IPS DF 4.7 (cell line): Measurements from ENCODE around the gene RAB34.

ENCODE experiments used
- DNase-seq: peaks from one replicate; pipeline ENCODE4 v3.0.0-alpha.2; 2013; ENCODE audit warnings: low spot score; ENCODE audit errors: extremely low read depth

RAB34 gene

GRCh38 chr17:28712032-28712704 is 5.5 kb downstream of the RAB34 start:
- no peak for DNase-seq

DNA sequence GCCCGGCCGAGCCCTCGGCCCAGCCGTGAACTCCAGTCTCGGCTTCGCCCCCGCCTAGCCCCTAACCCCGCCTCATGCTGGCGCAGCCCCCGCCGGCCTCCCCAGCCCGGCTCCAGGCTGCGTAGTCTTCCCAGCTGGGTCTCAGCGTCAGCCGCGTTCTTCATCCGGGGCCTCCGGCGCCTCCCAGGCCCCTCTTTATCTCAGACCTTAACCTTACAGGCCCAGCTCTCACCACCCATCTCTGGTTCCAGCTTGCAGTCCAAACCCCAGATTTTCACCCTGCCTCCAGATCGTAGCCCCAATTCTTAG is 6.0 kb downstream of the RAB34 start, which contains the start of gene PROCA1:
Gene PROCA1 (minus strand): TSS at position 166 of the 309 bp plus-strand sequence. CDS start 228 bp downstream, outside the sequence.
- DNase-seq, result no peak

GRCh38 chr17:28710861-28711722 is 6.6 kb downstream of the RAB34 start:
- DNase-seq, result no peak

GRCh38 chr17:28707339-28707720 is 10.3 kb downstream of the RAB34 start:
- DNase-seq, result no peak

GRCh38 chr17:28706471-28707338 is 11.0 kb downstream of the RAB34 start:
- DNase-seq, result no peak

DNA sequence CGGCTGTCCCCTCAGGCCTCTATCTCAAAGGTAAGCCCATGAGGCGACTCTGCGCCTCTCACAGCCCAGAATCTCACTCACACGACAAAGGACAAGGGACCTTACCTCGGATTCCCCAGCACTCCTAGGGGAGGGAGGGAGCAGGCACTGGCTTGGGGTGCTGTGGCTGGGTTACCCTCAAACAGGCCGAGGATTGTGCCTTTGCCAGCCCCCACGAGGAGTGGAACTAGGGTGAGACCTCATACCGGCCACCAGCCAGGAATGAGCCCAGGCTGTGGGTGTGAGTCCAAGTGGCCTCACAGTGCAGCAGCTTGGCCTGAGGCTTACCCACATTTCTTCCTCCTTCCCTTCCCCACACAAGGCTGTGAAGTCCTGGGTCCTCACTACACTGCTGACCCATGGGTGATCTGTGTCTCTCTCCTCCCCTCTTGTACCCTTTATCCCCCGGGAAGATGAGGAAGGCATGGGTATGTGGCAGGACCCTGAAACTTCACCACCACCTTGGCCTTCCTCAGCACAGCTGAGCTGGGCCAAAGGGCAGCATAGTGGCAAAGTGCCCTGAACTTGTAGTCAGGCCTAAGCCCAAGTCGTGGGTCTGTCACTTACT is 11.8 kb downstream of the RAB34 start:
- DNase-seq, result no peak

DNA sequence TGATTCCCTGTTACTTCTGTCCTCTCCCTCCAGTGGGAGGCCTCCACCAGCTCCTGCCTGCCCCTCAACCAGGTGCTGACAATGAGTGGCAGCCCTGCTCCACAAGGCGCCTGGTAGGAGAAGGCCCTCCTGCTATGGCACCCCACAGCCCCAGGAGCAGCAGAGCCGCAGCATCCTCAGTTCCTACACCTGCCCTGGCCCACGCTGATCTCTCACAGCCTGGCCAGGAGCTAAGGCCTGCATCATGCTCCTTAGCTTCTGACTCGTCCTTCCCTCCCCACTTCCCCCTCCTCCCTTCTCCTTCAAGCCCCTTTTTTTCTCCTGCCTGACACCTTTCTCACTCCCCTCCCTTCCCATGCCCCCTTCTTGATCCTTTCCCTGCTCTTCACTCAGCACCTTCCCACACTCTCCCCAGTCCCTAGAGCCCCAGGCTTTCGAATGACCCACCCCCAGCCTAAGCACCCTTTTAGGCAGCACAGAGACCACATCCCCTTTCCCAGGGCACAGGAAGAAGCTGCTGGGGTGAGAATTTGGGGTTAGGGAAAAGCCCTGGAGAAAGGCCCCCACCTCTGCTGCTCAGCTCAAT is 12.5 kb downstream of the RAB34 start:
- no peak for DNase-seq

- no peak for DNase-seq
Measured at GRCh38 chr17:28704219-28704858, 13.3 kb downstream of the RAB34 start.

- no peak for DNase-seq
Measured at GRCh38 chr17:28703552-28704218, 14.0 kb downstream of the RAB34 start.

- no peak for DNase-seq
Measured at GRCh38 chr17:28702752-28703150, 14.9 kb downstream of the RAB34 start.

- no peak for DNase-seq
Measured at GRCh38 chr17:28702026-28702751, 15.5 kb downstream of the RAB34 start.

DNA sequence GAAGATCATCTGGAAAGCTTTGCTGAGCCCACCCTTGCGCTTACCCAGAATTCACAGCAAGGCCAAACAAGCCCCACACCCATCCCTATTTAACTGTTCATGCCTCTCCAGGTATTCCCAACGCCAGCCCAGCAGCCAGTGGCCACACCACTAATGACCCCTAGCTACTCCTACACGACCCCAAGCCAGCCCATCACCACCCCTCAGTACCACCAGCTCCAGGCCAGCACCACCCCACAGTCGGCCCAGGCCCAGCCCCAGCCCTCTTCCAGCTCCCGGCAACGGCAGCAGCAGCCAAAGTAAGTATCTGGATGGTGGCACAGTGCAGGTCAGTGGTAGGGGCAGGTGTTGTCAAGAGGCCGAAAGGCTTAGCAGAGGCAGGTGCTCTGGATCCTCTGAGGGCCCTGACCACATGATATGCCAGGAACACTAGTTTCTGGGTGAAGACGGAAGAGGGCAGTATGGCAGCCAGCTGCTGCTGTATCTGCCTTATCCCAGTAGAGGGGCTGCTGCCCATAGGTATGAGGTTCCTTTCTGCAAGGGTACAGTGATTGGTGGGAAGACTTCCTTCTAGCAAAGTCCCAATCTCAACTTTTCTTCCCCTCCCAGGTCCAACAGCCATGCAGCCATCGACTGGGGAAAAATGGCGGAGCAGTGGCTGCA is 16.7 kb downstream of the RAB34 start:
- DNase-seq, result no peak

GRCh38 chr17:28700278-28700677 is 17.4 kb downstream of the RAB34 start:
- DNase-seq, result no peak

DNA sequence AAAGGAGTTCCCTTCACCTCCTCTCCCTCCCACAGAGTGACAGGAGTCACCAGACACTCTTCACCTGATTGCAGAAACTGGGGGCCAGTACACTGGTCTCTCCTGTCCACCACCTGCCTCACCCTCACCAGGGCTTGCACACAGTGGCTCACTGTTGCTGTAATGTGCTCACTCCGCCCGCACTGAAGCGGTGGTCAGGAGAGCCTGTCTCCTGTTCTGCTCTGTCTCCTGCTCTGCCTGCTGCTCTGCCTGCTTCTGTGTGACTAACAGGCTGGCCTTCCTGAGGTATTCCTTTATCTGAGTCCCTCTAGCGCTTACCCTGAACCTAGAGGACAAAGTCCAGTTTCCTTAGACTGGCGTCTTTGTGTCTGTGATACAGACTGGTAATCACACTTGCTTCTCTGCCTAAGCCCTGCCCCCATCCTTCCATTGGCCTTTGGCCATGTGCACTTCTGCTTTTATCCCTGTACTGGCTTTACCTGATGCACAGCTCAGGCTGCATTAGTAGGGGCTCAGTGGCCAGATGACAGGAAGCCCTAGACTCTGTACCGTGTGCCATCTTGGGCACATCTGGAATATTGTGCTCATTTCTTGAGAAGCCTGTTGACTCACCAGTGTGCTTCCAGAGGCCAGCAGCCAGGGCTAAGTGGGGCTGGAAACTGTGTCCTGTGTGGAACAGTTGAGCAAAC is 19.3 kb downstream of the RAB34 start:
- DNase-seq, result no peak

DNA sequence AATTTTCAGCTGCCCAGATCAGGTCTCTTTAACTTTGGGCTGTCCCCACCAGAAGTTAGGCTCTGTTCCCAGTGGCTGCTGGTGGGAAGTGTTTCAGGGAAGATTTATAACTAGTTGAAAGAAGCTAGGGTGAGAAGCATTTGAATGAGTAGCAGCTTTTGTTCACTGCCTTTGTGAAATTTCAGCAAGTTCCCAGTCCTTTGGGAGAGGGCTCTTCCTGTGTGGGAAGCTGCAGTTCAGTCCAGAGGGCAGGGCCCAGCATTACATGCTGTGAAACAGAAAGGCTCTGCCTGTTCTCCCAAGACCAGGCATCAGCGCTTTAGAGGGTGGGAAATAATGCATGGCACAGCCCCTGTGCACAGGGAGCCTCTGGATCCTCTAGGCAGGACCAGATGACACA is 23.8 kb downstream of the RAB34 start:
- DNase-seq, result no peak

DNA sequence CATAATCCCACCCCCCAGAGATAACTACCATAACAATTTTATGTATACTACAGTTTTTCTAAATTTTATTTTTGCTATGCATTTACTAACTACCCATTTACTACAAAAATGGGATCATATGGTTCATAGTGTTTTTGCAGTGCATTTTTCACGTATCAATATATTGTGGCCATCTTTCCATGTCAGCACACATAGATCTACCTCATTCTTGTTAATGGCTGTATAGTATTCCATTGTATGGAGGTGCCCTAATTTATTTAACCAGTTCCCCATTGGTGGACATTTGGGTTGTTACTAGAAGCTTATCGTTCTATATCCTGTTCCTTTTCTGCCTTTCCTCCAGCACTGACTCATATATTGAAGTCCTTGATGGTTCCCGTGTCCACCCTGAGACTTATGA is 28.7 kb downstream of the RAB34 start:
- DNase-seq, result no peak

- DNase-seq, result no peak
Measured at GRCh38 chr17:28688481-28688880, 29.2 kb downstream of the RAB34 start.

DNA sequence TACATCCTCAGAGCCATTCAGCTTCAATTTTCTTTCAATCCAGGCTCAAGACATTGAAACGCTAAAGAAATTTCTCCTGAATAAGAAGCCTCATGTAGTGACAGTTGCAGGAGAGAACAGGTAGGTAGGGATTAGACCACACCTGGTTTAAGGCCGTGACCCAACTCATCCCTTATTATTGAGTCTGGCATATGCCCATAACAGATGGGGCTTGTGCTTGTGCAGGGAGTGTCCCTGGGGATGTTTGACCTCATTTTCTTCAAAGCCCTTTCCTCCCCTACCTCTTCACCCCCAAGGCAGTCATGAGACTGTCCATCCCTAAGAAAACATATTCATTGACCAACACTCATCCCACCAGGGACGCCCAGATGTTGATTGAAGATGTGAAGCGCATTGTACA is 31.4 kb downstream of the RAB34 start:
- no peak for DNase-seq
